Tibial nerve (tissue), 4 donors: ENCODE data around the gene FOXK2. TPM values are rescaled to one million over a fixed set of nuclear protein-coding genes. Genes with fewer than 3 reads are reported as not detected.

Source experiments
- DNase-seq, 2 donors: peaks; one replicate each; pipeline ENCODE4 v3.0.0-alpha.2; 2019; ENCODE audit warnings: low spot score in 2 of 2
- H3K27ac ChIP-seq, 4 donors: fragments of 200-600 bp; sonication (generic) in 3 of 4; one replicate each; pipeline ENCODE4 v1.5.1; 2017 to 2019; ENCODE audit warnings: mild to moderate bottlenecking in 1 of 4
- H3K27me3 ChIP-seq, 2 donors: fragments of 200-600 bp; sonication (generic) in 1 of 2; one replicate each; pipeline versions ENCODE4 v1.5.1 to v1.6.0; 2017 to 2019
- H3K36me3 ChIP-seq, 3 donors: fragments of 200-600 bp; sonication (generic); one replicate each; pipeline ENCODE4 v1.5.1; 2018 to 2019
- H3K4me1 ChIP-seq, 4 donors: fragments of 200-600 bp; sonication (generic) in 3 of 4; one replicate each; pipeline ENCODE4 v1.5.1; 2017 to 2019
- H3K4me3 ChIP-seq, 4 donors: fragments of 200-600 bp; sonication (generic) in 3 of 4; one replicate each; pipeline ENCODE4 v1.5.1; 2017 to 2019; ENCODE audit warnings: mild to moderate bottlenecking in 1 of 4, moderate library complexity in 1 of 4
- H3K9me3 ChIP-seq, 4 donors: fragments of 200-600 bp; sonication (generic) in 3 of 4; one replicate each; pipeline ENCODE4 v1.5.1; 2017 to 2019
- CTCF ChIP-seq, 5 experiments: fragments of 200-600 bp in 3 of 5; fragments of 450-650 bp in 2 of 5; sonication (generic) in 3 of 5; IDR thresholded peaks; one replicate each; pipeline ENCODE4 v1.5.1; 2016 to 2019; ENCODE audit warnings: antibody characterized with exemption in 5 of 5, mild to moderate bottlenecking in 3 of 5, moderate library complexity in 2 of 5
- EP300 ChIP-seq, 2 donors: sonication (generic); formaldehyde crosslinking; IDR thresholded peaks; one replicate each; pipeline ENCODE4 v1.6.1; 2017; ENCODE audit warnings: antibody characterized with exemption in 2 of 2, mild to moderate bottlenecking in 1 of 2
- POLR2A ChIP-seq, 2 donors: fragments of 450-650 bp; IDR thresholded peaks; one replicate each; pipeline ENCODE4 v1.6.1; 2017; ENCODE audit warnings: antibody characterized with exemption in 2 of 2, mild to moderate bottlenecking in 2 of 2, moderate library complexity in 2 of 2
- WGBS, 2 donors: methylation state at CpG; one replicate each; pipeline ENCODE4 v1.1.5; 2018; 5-methylcytosine and 5-hydroxymethylcytosine counted together
- total RNA-seq, 4 donors: library from RNA; depleted of rRNA; stranded (reverse); fragments of >200 nt; gene quantifications; one replicate each; pipeline ENCODE4 v1.1.0, GENCODE V29; 2016

FOXK2 gene
- total RNA-seq, 4 donors from 2014 or later = 29.6 to 65.4 (median 33.3) TPM

GRCh38 chr17:82525712-82526111, 6.2 kb downstream of the FOXK2 start:
- no peak for DNase-seq
- peaks cover 0 to 90% (median 42%) of the 10 kb centered on the region in 4 donors for H3K4me1 ChIP-seq
- no peaks in the 10 kb centered on the region for H3K9me3 ChIP-seq
- TF ChIP-seq POLR2A (IDR thresholded peaks at IDR 0.05) = no peak
- H3K4me3 ChIP-seq = no peak overlapping the region
- H3K27me3 ChIP-seq = no peaks in the 10 kb centered on the region
- H3K36me3 ChIP-seq = no peaks in the 10 kb centered on the region
- WGBS, 2 donors = 36 to 39% methylated on average over 4 of the region's 4 CpGs
- H3K27ac ChIP-seq = peak overlapping the region in 2 of 4 donors; percentile 19 to 23

GRCh38 chr17:82527898-82528297, 8.4 kb downstream of the FOXK2 start:
- DNase-seq = no peak
- TF ChIP-seq CTCF (IDR thresholded peaks at IDR 0.05) = no peak
- no peak for TF ChIP-seq POLR2A (IDR thresholded peaks at IDR 0.05)
- Histone ChIP-seq H3K36me3 (no peaks in the 10 kb centered on the region), H3K4me3 (no peak overlapping the region), H3K4me1 (peaks cover 0 to 94% (median 48%) of the 10 kb centered on the region in 4 donors), H3K9me3 (no peaks in the 10 kb centered on the region), H3K27ac (peak overlapping the region in 2 of 4 donors; percentile 77 to 79), H3K27me3 (no peaks in the 10 kb centered on the region)
- WGBS, 2 donors = 66 to 72% methylated on average over 8 of the region's 8 CpGs

GRCh38 chr17:82528484-82529265, 9.1 kb downstream of the FOXK2 start:
- TF ChIP-seq EP300 (IDR thresholded peaks at IDR 0.05) (peak in 1 of 2 donors; percentile 46), POLR2A (IDR thresholded peaks at IDR 0.05) (no peak), CTCF (IDR thresholded peaks at IDR 0.05) (peak; percentile 32 to 58 (median 41))
- Histone ChIP-seq H3K27ac (peak overlapping the region in 2 of 4 donors; percentile 77 to 79), H3K4me3 (no peak overlapping the region), H3K9me3 (no peaks in the 10 kb centered on the region), H3K4me1 (peaks cover 0 to 86% (median 51%) of the 10 kb centered on the region in 4 donors), H3K36me3 (no peaks in the 10 kb centered on the region), H3K27me3 (no peaks in the 10 kb centered on the region)
- no peak for DNase-seq
- 30 to 37% methylated on average over 17 of the region's 17 CpGs for WGBS, 2 donors

GRCh38 chr17:82529914-82530300, 10.4 kb downstream of the FOXK2 start:
- 78% methylated on average over 9 of the region's 9 CpGs for WGBS, 2 donors
- peak overlapping the region in 1 of 4 donors; percentile 12 for H3K27ac ChIP-seq

GRCh38 chr17:82531431-82531881, 11.9 kb downstream of the FOXK2 start:
- H3K4me3 ChIP-seq = no peak overlapping the region
- WGBS, 2 donors = 79 to 84% methylated on average over 7 of the region's 7 CpGs
- H3K4me1 ChIP-seq = peaks cover 0 to 83% (median 54%) of the 10 kb centered on the region in 4 donors
- no peak for DNase-seq
- no peak for TF ChIP-seq POLR2A (IDR thresholded peaks at IDR 0.05)
- TF ChIP-seq EP300 (IDR thresholded peaks at IDR 0.05) = no peak
- TF ChIP-seq CTCF (IDR thresholded peaks at IDR 0.05) = no peak
- no peaks in the 10 kb centered on the region for H3K9me3 ChIP-seq
- H3K27ac ChIP-seq = peak overlapping the region in 2 of 4 donors; percentile 13 to 18
- H3K27me3 ChIP-seq = no peaks in the 10 kb centered on the region
- H3K36me3 ChIP-seq = no peaks in the 10 kb centered on the region

More at GRCh38 chr17:82529914-82530300, 10.4 kb downstream of the FOXK2 start:
- no peaks in the 10 kb centered on the region for H3K27me3 ChIP-seq
- H3K9me3 ChIP-seq = no peaks in the 10 kb centered on the region
- no peak overlapping the region for H3K4me3 ChIP-seq
- TF ChIP-seq EP300 (IDR thresholded peaks at IDR 0.05) (no peak), POLR2A (IDR thresholded peaks at IDR 0.05) (no peak), CTCF (IDR thresholded peaks at IDR 0.05) (no peak)
- DNase-seq = no peak
- no peaks in the 10 kb centered on the region for H3K36me3 ChIP-seq
- peaks cover 0 to 83% (median 50%) of the 10 kb centered on the region in 4 donors for H3K4me1 ChIP-seq
